OCI-LY1 (cell line): ENCODE results near the gene MACROD1.

Source experiments
- H2AFZ ChIP-seq: fragments of 200-600 bp; sonication (generic), shearing (Covaris generic); 2 replicates; pipeline ENCODE4 v1.6.0; 2014; ENCODE audit warnings: antibody characterized with exemption, mild to moderate bottlenecking, low read length
- H3F3A ChIP-seq: fragments of 200-600 bp; sonication (generic), shearing (Covaris generic); 2 replicates; pipeline ENCODE4 v1.6.0; 2014; ENCODE audit warnings: mild to moderate bottlenecking, antibody characterized with exemption, low read length, moderate library complexity; ENCODE audit not compliant: insufficient read depth
- H3K27ac ChIP-seq: fragments of 200-600 bp; sonication (generic); 2 replicates; pipeline ENCODE4 v1.5.1; 2014; ENCODE audit warnings: low read length, mixed run types, mild to moderate bottlenecking, low read depth; ENCODE audit not compliant: poor library complexity, severe bottlenecking
- H3K27me3 ChIP-seq: fragments of 200-600 bp; sonication (generic); 2 replicates; pipeline ENCODE4 v1.6.0; 2014; ENCODE audit warnings: antibody characterized with exemption, mild to moderate bottlenecking, low read length, moderate library complexity; ENCODE audit not compliant: insufficient read depth
- H3K36me3 ChIP-seq: fragments of 200-600 bp; sonication (generic); 2 replicates; pipeline ENCODE4 v1.6.1; 2014; ENCODE audit warnings: mild to moderate bottlenecking, antibody characterized with exemption, low read length, moderate library complexity, mixed read lengths; ENCODE audit not compliant: insufficient read depth
- H3K4me1 ChIP-seq: fragments of 200-600 bp; sonication (generic); 2 replicates; pipeline ENCODE4 v1.5.1; 2014; ENCODE audit warnings: mild to moderate bottlenecking, low read length, moderate library complexity; ENCODE audit not compliant: insufficient read depth, severe bottlenecking
- H3K4me2 ChIP-seq: fragments of 200-600 bp; sonication (generic), shearing (Covaris generic); 2 replicates; pipeline ENCODE4 v1.6.1; 2014; ENCODE audit warnings: low read length
- H3K4me3 ChIP-seq: fragments of 200-600 bp; sonication (generic); 2 replicates; pipeline ENCODE4 v1.5.1; 2014; ENCODE audit warnings: low read length, low read depth, mild to moderate bottlenecking, mixed read lengths; ENCODE audit not compliant: poor library complexity, severe bottlenecking
- H3K79me2 ChIP-seq: fragments of 200-600 bp; shearing (Covaris generic); 2 replicates; pipeline ENCODE4 v1.6.1; 2016; ENCODE audit warnings: mixed run types, low read length, mixed read lengths; ENCODE audit not compliant: insufficient read depth
- H3K9ac ChIP-seq: fragments of 200-600 bp; sonication (generic), shearing (Covaris generic); 2 replicates; pipeline ENCODE4 v1.6.1; 2014; ENCODE audit warnings: mild to moderate bottlenecking, low read length, mixed read lengths
- H3K9me2 ChIP-seq: fragments of 200-600 bp; sonication (generic), shearing (Covaris generic); 2 replicates; pipeline ENCODE4 v1.6.1; 2014; ENCODE audit warnings: low read depth, mild to moderate bottlenecking, low read length, mixed read lengths
- H3K9me3 ChIP-seq: fragments of 200-600 bp; shearing (Covaris generic); 2 replicates; pipeline ENCODE4 v1.6.1; 2014; ENCODE audit warnings: low read length, mixed read lengths
- H4K20me1 ChIP-seq: fragments of 200-600 bp; sonication (generic), shearing (Covaris generic); 2 replicates; pipeline ENCODE4 v1.6.0; 2016; ENCODE audit warnings: mild to moderate bottlenecking, low read length; ENCODE audit not compliant: insufficient read depth
- CTCF ChIP-seq: fragments of 200-600 bp; sonication (generic), shearing (Covaris generic); IDR thresholded peaks from 2 replicates; pipeline ENCODE4 v1.5.1; 2017; ENCODE audit warnings: mild to moderate bottlenecking, antibody characterized with exemption, low read length, moderate library complexity, mixed read lengths
- EZH2 ChIP-seq: fragments of 200-600 bp; sonication (generic), shearing (Covaris generic); IDR thresholded peaks from 2 replicates; pipeline ENCODE4 v1.8.0; 2017; ENCODE audit warnings: borderline replicate concordance, mixed run types, mild to moderate bottlenecking, antibody characterized with exemption, low read length, moderate library complexity, mixed read lengths

Gene MACROD1

GRCh38 chr11:63996512-63996911 lies 169.4 kb downstream of the MACROD1 start:
- no peak overlapping the region for H3K4me3 ChIP-seq
- H3K79me2 ChIP-seq, result no peaks in the 10 kb centered on the region
- H4K20me1 ChIP-seq, result no peaks in the 10 kb centered on the region
- H3K27me3 ChIP-seq, result no peaks in the 10 kb centered on the region
- H3K9me3 ChIP-seq, result no peaks in the 10 kb centered on the region
- H3K4me1 ChIP-seq, result peaks cover 21% of the 10 kb centered on the region
- no peak overlapping the region for H2AFZ ChIP-seq
- H3K9me2 ChIP-seq, result no peaks in the 10 kb centered on the region
- no peaks in the 10 kb centered on the region for H3F3A ChIP-seq
- peaks cover 54% of the 10 kb centered on the region for H3K36me3 ChIP-seq
- no peak for TF ChIP-seq CTCF
- no peak for TF ChIP-seq EZH2
- H3K4me2 ChIP-seq, result no peak overlapping the region
- no peak overlapping the region for H3K27ac ChIP-seq
- H3K9ac ChIP-seq, result no peak overlapping the region

- H4K20me1 ChIP-seq, result no peaks in the 10 kb centered on the region
- H3K79me2 ChIP-seq, result no peaks in the 10 kb centered on the region
- H2AFZ ChIP-seq, result no peak overlapping the region
- no peaks in the 10 kb centered on the region for H3K9me2 ChIP-seq
- no peaks in the 10 kb centered on the region for H3K27me3 ChIP-seq
- H3K36me3 ChIP-seq, result peaks cover 72% of the 10 kb centered on the region
- H3K4me1 ChIP-seq, result peaks cover 5% of the 10 kb centered on the region
- no peak overlapping the region for H3K4me3 ChIP-seq
- H3F3A ChIP-seq, result no peaks in the 10 kb centered on the region
- H3K4me2 ChIP-seq, result no peak overlapping the region
- no peak overlapping the region for H3K27ac ChIP-seq
- H3K9ac ChIP-seq, result no peak overlapping the region
- no peak for TF ChIP-seq CTCF
- no peak for TF ChIP-seq EZH2
- no peaks in the 10 kb centered on the region for H3K9me3 ChIP-seq
Observed at GRCh38 chr11:63993993-63994392, 171.9 kb downstream of the MACROD1 start.

- Histone ChIP-seq H3K36me3 (peaks cover 77% of the 10 kb centered on the region), H2AFZ (no peak overlapping the region), H3K4me1 (no peaks in the 10 kb centered on the region), H3K79me2 (no peaks in the 10 kb centered on the region), H3K27ac (no peak overlapping the region), H3K4me3 (no peak overlapping the region), H3K9me3 (no peaks in the 10 kb centered on the region), H4K20me1 (no peaks in the 10 kb centered on the region), H3K4me2 (no peak overlapping the region), H3F3A (no peaks in the 10 kb centered on the region), H3K9me2 (no peaks in the 10 kb centered on the region), H3K9ac (no peak overlapping the region), H3K27me3 (no peaks in the 10 kb centered on the region)
- TF ChIP-seq EZH2 (no peak), CTCF (no peak)
Observed at GRCh38 chr11:63993100-63993499, 172.8 kb downstream of the MACROD1 start.
